GM18520 (cell line): Measurements from ENCODE around the gene PDCD11.

Experiments used
- ATAC-seq: cut with Tn5 transposase; IDR thresholded peaks from one replicate; pipeline ENCODE4 v1.9.1; 2021; ENCODE audit not compliant: unreplicated experiment

PDCD11 gene

GRCh38 chr10:103450201-103450695, 53.8 kb downstream of the PDCD11 start:
- no peak for ATAC-seq

GRCh38 chr10:103451091-103451813, 54.8 kb downstream of the PDCD11 start:
- no peak for ATAC-seq

GRCh38 chr10:103451831-103452505, 55.5 kb downstream of the PDCD11 start, which contains the start of gene CALHM2:
CALHM2 (minus strand) TSS chr10:103452370; CDS start chr10:103449941, 2,429 bp downstream.
- no peak for ATAC-seq

- ATAC-seq: no peak
Observed at GRCh38 chr10:103452506-103453230, 56.2 kb downstream of the PDCD11 start.

- ATAC-seq: no peak
Observed at GRCh38 chr10:103454026-103454425, 57.6 kb downstream of the PDCD11 start.

GRCh38 chr10:103455235-103455634, 58.8 kb downstream of the PDCD11 start:
- no peak for ATAC-seq

- no peak for ATAC-seq
Observed at GRCh38 chr10:103456074-103456660, 59.7 kb downstream of the PDCD11 start.

GRCh38 chr10:103457176-103457712, 60.8 kb downstream of the PDCD11 start:
- no peak for ATAC-seq

GRCh38 chr10:103457896-103458583, 61.6 kb downstream of the PDCD11 start:
- no peak for ATAC-seq

- no peak for ATAC-seq
Observed at GRCh38 chr10:103458720-103459119, 62.3 kb downstream of the PDCD11 start, which contains the start of gene CALHM1. CALHM1 (minus strand) TSS chr10:103458900; CDS start chr10:103458751, 149 bp downstream.

GRCh38 chr10:103459615-103460014, 63.2 kb downstream of the PDCD11 start:
- ATAC-seq: no peak

- no peak for ATAC-seq
Observed at GRCh38 chr10:103463499-103463898, 67.1 kb downstream of the PDCD11 start.

GRCh38 chr10:103465411-103466179, 69.2 kb downstream of the PDCD11 start:
- no peak for ATAC-seq

GRCh38 chr10:103466734-103467133, 70.3 kb downstream of the PDCD11 start:
- ATAC-seq: no peak

GRCh38 chr10:103467406-103467805, 71.0 kb downstream of the PDCD11 start:
- no peak for ATAC-seq

GRCh38 chr10:103469201-103469600, 72.8 kb downstream of the PDCD11 start:
- ATAC-seq: no peak

GRCh38 chr10:103470761-103471653, 74.6 kb downstream of the PDCD11 start:
- ATAC-seq: peak; percentile 41

- ATAC-seq: no peak
Observed at GRCh38 chr10:103472005-103472404, 75.6 kb downstream of the PDCD11 start.
